ENCODE results near the gene PLPP1. TPM values are rescaled to one million over a fixed set of nuclear protein-coding genes. Genes with fewer than 3 reads are reported as not detected.

PLPP1 gene
- total and polyA plus RNA-seq, 5 experiments from 2014 or later = 7.0 to 23.3 (median 11.7) TPM

- H3K27ac Mint-ChIP-seq = peak overlapping the region in 1 of 10 donors; percentile 6
- H3K27me3 Mint-ChIP-seq = no peaks in the 10 kb centered on the region
- POLR2A ChIA-PET = no interaction called here
- H3K4me3 Mint-ChIP-seq = no peak overlapping the region
- peaks cover 0 to 25% (median 14%) of the 10 kb centered on the region in 9 donors for H3K9me3 Mint-ChIP-seq
- peaks cover 0 to 2% (median 0%) of the 10 kb centered on the region in 4 donors for H3K4me1 Mint-ChIP-seq
- no peak for DNase-seq
- H3K36me3 Mint-ChIP-seq = peaks cover 42 to 78% (median 66%) of the 10 kb centered on the region in 3 donors
- ATAC-seq = no peak
Measured at GRCh38 chr5:55377810-55378209, 157.0 kb downstream of the PLPP1 start.

Small RNA genes lying within 50 kb of the gene (microRNA-seq; reads per million reads assigned to microRNA genes)
- not detected for gene MIR5687 (ENCODE audit: borderline microRNAs expressed)

Other genes starting within 250 kb of the PLPP1 start
- gene DHX29, start 227.3 kb downstream of the PLPP1 start, total RNA-seq = 10 to 100 TPM; 19.9 to 23.9 TPM
- gene DHX29, start 227.3 kb downstream of the PLPP1 start, polyA plus RNA-seq = 10 to 100 TPM; 14.3 to 16.0 (median 15.4) TPM
- 10 to 100 TPM; 69.2 to 79.9 TPM for gene MTREX, start 227.0 kb downstream of the PLPP1 start, total RNA-seq
- 10 to 100 TPM; 24.3 to 35.8 (median 27.4) TPM for gene MTREX, start 227.0 kb downstream of the PLPP1 start, polyA plus RNA-seq
- gene SLC38A9, start 177.4 kb upstream of the PLPP1 start, total RNA-seq = 10 to 100 TPM; 21.9 to 24.4 TPM
- gene SLC38A9, start 177.4 kb upstream of the PLPP1 start, polyA plus RNA-seq = 10 to 100 TPM in 2 of 3 donors, 1 to 10 TPM in 1; 6.4 to 12.1 (median 10.7) TPM
- not detected for gene DDX4, start 203.1 kb upstream of the PLPP1 start, total RNA-seq
- not detected for gene DDX4, start 203.1 kb upstream of the PLPP1 start, polyA plus RNA-seq

Data from naive thymus-derived CD8-positive, alpha-beta T cell (primary cell).